ENCODE measurements around the gene DNAJC16.

DNAJC16 gene

GRCh38 chr1:15531003-15531402 lies 4.4 kb downstream of the DNAJC16 start:
- H3K36me3 Mint-ChIP-seq (ENCODE audit: low read depth) = peaks cover 25% of the 10 kb centered on the region
- H3K27me3 Mint-ChIP-seq (ENCODE audit: low read depth, poor library complexity) = no peaks in the 10 kb centered on the region
- no peak for DNase-seq
- no peaks in the 10 kb centered on the region for H3K9me3 Mint-ChIP-seq
- H3K4me3 Mint-ChIP-seq = no peak overlapping the region
- H3K27ac Mint-ChIP-seq = peak overlapping the region; percentile 67
- TF ChIP-seq CTCF (IDR thresholded peaks at IDR 0.05) = no peak
- peaks cover 26% of the 10 kb centered on the region for H3K4me1 Mint-ChIP-seq

GRCh38 chr1:15531682-15532081 lies 5.0 kb downstream of the DNAJC16 start:
- no peak for TF ChIP-seq CTCF (IDR thresholded peaks at IDR 0.05)
- no peak overlapping the region for H3K4me3 Mint-ChIP-seq
- no peak overlapping the region for H3K27ac Mint-ChIP-seq
- no peaks in the 10 kb centered on the region for H3K27me3 Mint-ChIP-seq (ENCODE audit: low read depth, poor library complexity)
- no peak for DNase-seq
- peaks cover 21% of the 10 kb centered on the region for H3K4me1 Mint-ChIP-seq
- no peaks in the 10 kb centered on the region for H3K9me3 Mint-ChIP-seq
- H3K36me3 Mint-ChIP-seq (ENCODE audit: low read depth) = peaks cover 32% of the 10 kb centered on the region

GRCh38 chr1:15538771-15539170 lies 12.1 kb downstream of the DNAJC16 start:
- DNase-seq = no peak
- H3K27ac Mint-ChIP-seq = peak overlapping the region; percentile 34
- H3K4me3 Mint-ChIP-seq = no peak overlapping the region
- no peaks in the 10 kb centered on the region for H3K27me3 Mint-ChIP-seq (ENCODE audit: low read depth, poor library complexity)
- H3K36me3 Mint-ChIP-seq (ENCODE audit: low read depth) = peaks cover 64% of the 10 kb centered on the region
- no peak for TF ChIP-seq CTCF (IDR thresholded peaks at IDR 0.05)
- H3K9me3 Mint-ChIP-seq = no peaks in the 10 kb centered on the region
- no peaks in the 10 kb centered on the region for H3K4me1 Mint-ChIP-seq

GRCh38 chr1:15540186-15540585 lies 13.5 kb downstream of the DNAJC16 start:
- no peak for TF ChIP-seq CTCF (IDR thresholded peaks at IDR 0.05)
- Mint-ChIP-seq H3K4me3 (no peak overlapping the region), H3K27ac (no peak overlapping the region), H3K9me3 (no peaks in the 10 kb centered on the region), H3K27me3 (ENCODE audit: low read depth, poor library complexity) (no peaks in the 10 kb centered on the region), H3K36me3 (ENCODE audit: low read depth) (peaks cover 69% of the 10 kb centered on the region), H3K4me1 (no peaks in the 10 kb centered on the region)
- DNase-seq = no peak

GRCh38 chr1:15541231-15541792 lies 14.7 kb downstream of the DNAJC16 start:
- Mint-ChIP-seq H3K36me3 (ENCODE audit: low read depth) (peaks cover 69% of the 10 kb centered on the region), H3K27me3 (ENCODE audit: low read depth, poor library complexity) (no peaks in the 10 kb centered on the region), H3K9me3 (no peaks in the 10 kb centered on the region), H3K4me3 (no peak overlapping the region), H3K4me1 (no peaks in the 10 kb centered on the region), H3K27ac (no peak overlapping the region)
- no peak for DNase-seq
- no peak for TF ChIP-seq CTCF (IDR thresholded peaks at IDR 0.05)
